Adipose tissue (tissue), 3 donors: ENCODE results near the gene MARCHF4. TPM values are rescaled to one million over a fixed set of nuclear protein-coding genes. Genes with fewer than 3 reads are reported as not detected.

Source experiments
- H3K27ac ChIP-seq: one replicate; pipeline ENCODE4 v1.5.1; 2013; ENCODE audit warnings: low read depth, low read length
- WGBS, 3 donors: extraction: QIAGEN DNeasy Blood & Tissue Kit; methylation state at CpG; one replicate each; pipeline ENCODE4 v1.1.7; 2013; 5-methylcytosine and 5-hydroxymethylcytosine counted together
- polyA plus RNA-seq, 3 donors: library from polyadenylated mRNA; stranded (reverse); fragments of 200-250 nt; gene quantifications; one replicate each; pipeline ENCODE4 v1.2.3, GENCODE V29; 2013
- donor health status: healthy with polysubstance abuse.
- donor health status: Bipolar disorder and iron deficiency.
- donor health status: healthy.

The MARCHF4 gene
- polyA plus RNA-seq, 3 donors: 0.25 TPM; not detected in 2

- 72 to 77% (median 76%) methylated on average over 2 of the region's 2 CpGs for WGBS, 3 donors
- no peak overlapping the region for H3K27ac ChIP-seq
Observed at GRCh38 chr2:216355711-216356110, 16.6 kb downstream of the MARCHF4 start.

GRCh38 chr2:216354306-216354705 is 18.0 kb downstream of the MARCHF4 start:
- no peak overlapping the region for H3K27ac ChIP-seq
- 58 to 65% (median 58%) methylated on average over 4 of the region's 4 CpGs for WGBS, 3 donors

DNA sequence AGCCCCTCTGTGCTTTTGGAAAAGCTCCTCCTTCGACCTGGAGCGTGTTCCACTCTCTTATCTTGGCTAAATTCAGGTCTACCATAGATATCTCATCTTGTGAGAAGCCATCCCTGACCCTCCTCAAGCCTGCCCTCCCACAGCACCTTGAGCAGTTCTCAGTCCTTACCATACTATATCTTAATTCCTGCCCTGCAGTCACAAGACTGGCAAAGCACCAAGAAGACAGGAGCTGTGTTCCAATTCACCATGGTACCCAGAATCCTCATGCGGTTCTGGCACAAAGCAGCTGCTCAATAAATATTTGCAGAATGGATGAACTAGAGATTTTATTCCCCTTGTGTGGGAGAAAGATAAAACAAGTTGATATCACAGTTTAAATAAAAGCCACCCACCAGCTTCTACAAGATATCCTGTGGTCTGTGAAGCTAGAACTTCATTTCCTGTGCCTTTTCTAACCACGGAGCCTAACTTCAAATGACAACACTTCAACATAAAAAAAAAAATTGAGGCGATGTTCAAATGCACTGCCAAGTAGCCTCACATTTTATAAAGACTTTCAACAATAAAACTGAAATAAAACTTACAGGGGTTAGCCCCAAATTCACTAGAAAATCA is 19.5 kb downstream of the MARCHF4 start:
- no peak overlapping the region for H3K27ac ChIP-seq
- 46 to 52% (median 48%) methylated on average over 5 of the region's 5 CpGs for WGBS, 3 donors

DNA sequence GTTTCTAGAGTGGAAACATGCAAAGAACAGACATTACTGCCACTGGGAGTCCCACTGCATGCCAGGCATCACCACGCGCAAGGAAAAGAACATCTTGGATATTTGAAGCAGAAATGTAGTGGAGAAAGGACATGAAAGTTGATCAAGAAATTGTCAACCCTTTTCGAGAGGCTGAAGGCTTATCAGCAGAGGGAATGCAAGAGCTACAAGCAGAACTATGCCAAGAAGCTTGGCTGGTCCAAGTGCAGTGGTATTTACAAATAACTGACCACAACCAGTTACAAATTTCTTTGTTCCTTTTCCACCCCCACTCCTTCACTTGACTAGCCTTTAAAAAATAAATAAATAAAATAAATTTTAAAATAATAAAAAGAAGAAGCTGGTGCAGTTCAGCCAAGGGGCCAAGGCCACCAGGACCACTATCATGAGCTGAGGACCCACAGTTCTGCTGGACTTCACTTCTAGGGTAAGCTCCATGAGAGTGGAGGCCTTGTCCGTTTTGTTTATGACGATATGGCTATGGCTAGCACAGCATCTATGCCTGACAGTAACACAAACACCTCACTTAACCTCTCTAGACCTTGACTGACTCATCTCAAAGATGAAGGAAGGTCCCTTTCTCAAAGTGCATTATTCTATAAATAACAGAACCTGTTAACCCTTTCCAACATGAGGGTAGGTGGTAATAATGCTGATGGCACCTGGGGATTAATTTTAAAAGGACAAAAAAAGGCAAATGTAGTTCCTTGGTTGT is 20.9 kb downstream of the MARCHF4 start:
- no peak overlapping the region for H3K27ac ChIP-seq
- 83 to 89% (median 87%) methylated on average over 5 of the region's 5 CpGs for WGBS, 3 donors

GRCh38 chr2:216350214-216350791 is 22.0 kb downstream of the MARCHF4 start:
- WGBS, 3 donors: 86 to 93% (median 89%) methylated on average over 3 of the region's 3 CpGs
- no peak overlapping the region for H3K27ac ChIP-seq

GRCh38 chr2:216349366-216349765 is 22.9 kb downstream of the MARCHF4 start:
- no peak overlapping the region for H3K27ac ChIP-seq
- WGBS, 3 donors: 43 to 69% (median 66%) methylated on average over 3 of the region's 3 CpGs

DNA sequence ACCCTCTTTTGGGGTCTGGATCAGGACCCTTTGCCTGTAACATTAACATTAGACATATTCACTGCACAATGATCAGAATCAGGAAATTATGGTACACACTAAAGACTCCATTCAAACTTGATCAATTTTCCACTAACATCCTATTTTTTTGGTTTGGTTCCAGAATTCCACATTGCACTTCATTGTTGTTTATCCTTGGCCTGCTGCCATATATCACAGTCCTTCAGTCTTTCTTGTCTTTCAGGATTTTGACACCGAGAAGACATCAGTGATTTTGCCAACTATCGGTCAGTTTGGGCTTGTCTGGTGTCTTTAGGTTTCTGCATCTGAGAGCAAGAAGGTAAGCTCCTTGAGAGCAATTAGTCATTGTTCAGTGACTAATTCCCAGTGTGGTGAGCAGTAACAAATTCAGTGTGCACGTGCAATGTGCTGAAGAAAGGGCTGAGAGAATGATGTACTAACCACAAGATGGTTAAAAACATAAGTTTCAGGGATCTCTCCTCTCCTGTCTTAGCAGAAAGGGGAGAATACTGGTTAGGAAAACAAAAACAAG is 23.5 kb downstream of the MARCHF4 start:
- 53 to 65% (median 64%) methylated on average over 3 of the region's 3 CpGs for WGBS, 3 donors
- H3K27ac ChIP-seq: no peak overlapping the region

GRCh38 chr2:216346781-216347180 is 25.5 kb downstream of the MARCHF4 start:
- H3K27ac ChIP-seq: no peak overlapping the region
- 26 to 73% (median 38%) methylated on average over 3 of the region's 3 CpGs for WGBS, 3 donors

GRCh38 chr2:216345846-216346245 is 26.4 kb downstream of the MARCHF4 start:
- H3K27ac ChIP-seq: no peak overlapping the region
- 55 to 80% (median 76%) methylated on average over 3 of the region's 3 CpGs for WGBS, 3 donors

DNA sequence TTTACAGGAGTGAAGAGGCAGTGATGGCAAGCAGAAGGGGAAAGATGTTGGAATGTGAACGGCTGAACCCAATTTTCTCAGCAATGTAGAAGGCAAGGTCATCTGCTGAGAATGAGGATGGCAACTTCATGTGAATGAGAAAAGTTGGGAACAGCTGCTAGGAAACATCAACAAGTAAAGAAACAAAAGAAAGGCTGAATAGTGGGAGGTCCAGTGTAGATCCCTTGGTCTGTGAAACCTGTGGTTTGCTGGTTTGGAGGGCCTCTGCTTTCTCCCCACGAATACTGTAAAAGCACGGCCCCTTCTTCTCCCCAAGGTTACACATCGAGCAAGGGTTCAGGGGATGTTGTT is 27.4 kb downstream of the MARCHF4 start:
- WGBS, 3 donors: 51 to 76% (median 71%) methylated on average over 4 of the region's 4 CpGs
- H3K27ac ChIP-seq: no peak overlapping the region

GRCh38 chr2:216344206-216344949 is 27.9 kb downstream of the MARCHF4 start:
- WGBS, 3 donors: 61 to 72% (median 63%) methylated on average over 9 of the region's 9 CpGs
- H3K27ac ChIP-seq: no peak overlapping the region

- WGBS, 3 donors: 58 to 82% (median 71%) methylated on average over 7 of the region's 7 CpGs
- H3K27ac ChIP-seq: no peak overlapping the region
Observed at GRCh38 chr2:216343221-216343980, 28.9 kb downstream of the MARCHF4 start.

- 45 to 51% (median 51%) methylated on average over 3 of the region's 3 CpGs for WGBS, 3 donors
- no peak overlapping the region for H3K27ac ChIP-seq
Observed at GRCh38 chr2:216341121-216341520, 31.2 kb downstream of the MARCHF4 start.

DNA sequence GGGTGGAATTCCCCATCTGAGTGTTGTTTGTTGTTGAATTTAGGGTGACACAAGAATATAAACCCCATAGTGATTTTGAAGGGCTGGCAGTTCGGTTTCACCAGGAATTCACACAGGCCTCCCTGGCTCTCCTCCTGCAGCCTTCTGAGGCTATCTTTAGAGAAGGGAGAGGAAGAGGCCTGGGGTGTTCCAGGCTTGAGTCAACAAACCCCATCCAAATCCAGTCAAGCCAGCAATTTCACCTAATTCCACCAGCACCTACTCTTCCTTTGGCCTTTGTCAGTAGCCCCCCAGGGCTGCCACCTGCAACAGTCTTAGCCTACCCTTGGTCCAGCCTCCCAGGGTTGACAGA is 32.0 kb downstream of the MARCHF4 start:
- 33 to 54% (median 51%) methylated on average over 1 of the region's 1 CpG for WGBS, 3 donors
- H3K27ac ChIP-seq: no peak overlapping the region

- no peak overlapping the region for H3K27ac ChIP-seq
Observed at GRCh38 chr2:216339456-216340279, 32.6 kb downstream of the MARCHF4 start.

DNA sequence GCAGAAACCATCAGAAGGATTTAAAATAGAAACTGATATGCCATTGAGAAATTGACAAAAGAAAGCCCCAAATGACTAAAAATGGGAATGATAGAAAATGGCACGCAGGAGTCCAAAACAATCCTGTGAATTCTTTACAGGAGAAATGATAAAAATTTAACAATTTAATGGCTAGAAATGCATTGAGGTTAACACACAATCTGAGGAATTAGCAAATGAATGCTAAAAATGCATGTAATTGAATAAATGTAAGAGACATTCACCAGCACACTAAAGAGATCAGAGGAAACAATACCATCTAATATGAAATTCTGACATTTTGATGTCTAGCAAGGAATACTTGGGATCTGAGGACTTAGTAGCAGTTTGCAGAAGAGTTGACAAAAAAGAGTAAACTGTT is 37.0 kb downstream of the MARCHF4 start:
- H3K27ac ChIP-seq: no peak overlapping the region
- 69 to 79% (median 70%) methylated on average over 1 of the region's 1 CpG for WGBS, 3 donors

More at GRCh38 chr2:216339456-216340279, 32.6 kb downstream of the MARCHF4 start:
- 32 to 51% (median 50%) methylated on average over 7 of the region's 7 CpGs for WGBS, 3 donors

DNA sequence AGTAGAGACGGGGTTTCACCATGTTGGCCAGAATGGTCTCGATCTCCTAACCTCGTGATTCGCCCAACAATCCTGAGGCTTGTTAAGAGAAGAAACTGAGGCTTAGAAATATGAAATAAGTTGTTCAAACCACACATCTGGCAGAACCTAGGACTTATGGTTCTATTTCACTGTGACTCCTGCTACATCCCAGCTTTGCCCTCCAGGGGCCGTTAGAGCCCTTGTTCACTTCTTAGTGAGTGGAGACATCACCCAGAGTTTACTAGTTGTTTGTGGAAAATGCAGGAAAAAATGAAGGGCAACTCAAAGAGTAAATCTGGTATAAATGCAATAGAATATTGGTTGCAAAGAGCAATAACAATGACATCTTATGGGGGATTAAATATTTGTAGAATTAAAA is 43.9 kb downstream of the MARCHF4 start:
- H3K27ac ChIP-seq: no peak overlapping the region
- WGBS, 3 donors: 80 to 85% (median 81%) methylated on average over 5 of the region's 5 CpGs
